A549 (cell line): ENCODE data around the gene MANEAL.

ENCODE experiments used
- CTCF ChIP-seq: fragments of >200 bp; sonication (Bioruptor Twin); formaldehyde crosslinking; IDR thresholded peaks from 3 replicates; pipeline ENCODE4 v1.5.1; 2016
- HEYL ChIP-seq: fragments of 250-450 bp; sonication (Bioruptor Pico); IDR thresholded peaks from 2 replicates; pipeline ENCODE4 v1.8.0; 2021; ENCODE audit warnings: mild to moderate bottlenecking, moderate library complexity

- TF ChIP-seq CTCF, result no peak
- TF ChIP-seq HEYL, result no peak
These were observed 28.7 kb upstream of the MANEAL start, which contains the start of gene EPHA10 for GRCh38 chr1:37764888-37765441.
